GM12878 (cell line): Measurements from ENCODE around the gene SPCS1. TPM values are rescaled to one million over a fixed set of nuclear protein-coding genes. Genes with fewer than 3 reads are reported as not detected.

ENCODE experiments used
- ATAC-seq: fragments of 200-7000 bp; cut with Tn5 transposase; 3 replicates; pipeline ENCODE4 v1.9.1; 2020; ENCODE audit warnings: mild to moderate bottlenecking, moderate library complexity
- BruUV-seq: library from RNA; stranded (reverse); fragments of 400-500 nt; replicated peaks from 2 replicates; lab custom pipeline; 2021; lab: Mats Ljungman, UMichigan
- CTCF ChIA-PET: fragments of 300-600 bp; sonication (Branson Sonifier 250); formaldehyde crosslinking; extraction: SDS; loops from one replicate; lab custom pipeline; 2021; ENCODE audit warnings: inconsistent platforms; lab: Yijun Ruan, JAX
- POLR2A ChIA-PET: fragments of 350-600 bp; formaldehyde crosslinking; extraction: SDS; loops from one replicate; lab custom pipeline; 2021; ENCODE audit warnings: inconsistent platforms; lab: Charles Lee
- RAD21 ChIA-PET: fragments of 300-600 bp; sonication (Branson Sonifier 250); formaldehyde crosslinking; loops from one replicate; lab custom pipeline; 2023; ENCODE audit warnings: antibody characterized with exemption; ENCODE audit not compliant: unreplicated experiment; lab: Charles Lee
- SMC1A ChIA-PET: fragments of 300-600 bp; sonication (Branson Sonifier 250); formaldehyde crosslinking; loops from one replicate; lab custom pipeline; 2023; ENCODE audit not compliant: unreplicated experiment, uncharacterized antibody; lab: Charles Lee
- DNase-seq: peaks from one replicate; pipeline ENCODE4 v3.0.0-alpha.2; 2011; ENCODE audit warnings: low read depth, low spot score
- FAIRE-seq: peaks from 3 replicates; lab custom pipeline; 2011; peaks lifted over from hg19 to GRCh38; lab: Jason Lieb, UNC
- H2AFZ ChIP-seq: 2 replicates; pipeline ENCODE4 v1.6.0; 2011; ENCODE audit warnings: low read depth, low read length, control low read depth; ENCODE audit not compliant: control insufficient read depth
- H3K27ac ChIP-seq: 2 replicates; pipeline ENCODE4 v1.5.1; 2011; ENCODE audit warnings: control low read depth; ENCODE audit not compliant: control insufficient read depth, insufficient read depth
- H3K27me3 ChIP-seq, 2 experiments: replicated peaks in 1 of 2; 2 replicates each; pipeline versions ENCODE4 v1.6.0 to v1.6.1; 2011; ENCODE audit warnings: low read length in 1 of 2; ENCODE audit not compliant: control insufficient read depth in 2 of 2, insufficient read depth in 2 of 2
- H3K36me3 ChIP-seq, 2 experiments: 2 replicates each; pipeline ENCODE4 v1.5.1; 2011; ENCODE audit warnings: low read length in 1 of 2; ENCODE audit not compliant: control insufficient read depth in 2 of 2, insufficient read depth in 2 of 2
- H3K4me1 ChIP-seq: 2 replicates; pipeline ENCODE4 v1.6.1; 2011; ENCODE audit warnings: mild to moderate bottlenecking, low read length, moderate library complexity, mixed read lengths; ENCODE audit not compliant: control insufficient read depth, insufficient read depth
- H3K4me2 ChIP-seq: 2 replicates; pipeline ENCODE4 v1.6.0; 2011; ENCODE audit warnings: control low read depth; ENCODE audit not compliant: control insufficient read depth, insufficient read depth
- H3K4me3 ChIP-seq: fragments of 200-600 bp; sonication (generic); 2 replicates; pipeline ENCODE4 v1.5.1; 2016
- H3K79me2 ChIP-seq: 2 replicates; pipeline ENCODE4 v1.6.0; 2011; ENCODE audit warnings: low read length; ENCODE audit not compliant: control insufficient read depth, insufficient read depth
- H3K9ac ChIP-seq: 2 replicates; pipeline ENCODE4 v1.8.0; 2011; ENCODE audit warnings: low read length, control low read depth, mixed read lengths; ENCODE audit not compliant: control insufficient read depth, insufficient read depth
- H3K9me3 ChIP-seq: replicated peaks from 3 replicates; pipeline ENCODE4 v1.5.1; 2011; ENCODE audit warnings: mild to moderate bottlenecking, low read length; ENCODE audit not compliant: control insufficient read depth, insufficient read depth
- H4K20me1 ChIP-seq: 2 replicates; pipeline ENCODE4 v1.6.0; 2011; ENCODE audit not compliant: control insufficient read depth, insufficient read depth
- FOXM1 ChIP-seq: IDR thresholded peaks from 2 replicates; pipeline ENCODE4 v1.6.1; 2012; ENCODE audit warnings: low read depth, mild to moderate bottlenecking, inconsistent platforms, low read length, moderate library complexity
- NFXL1 ChIP-seq: fragments of 450-650 bp; IDR thresholded peaks from 2 replicates; pipeline ENCODE4 v1.6.1; 2017; ENCODE audit warnings: antibody characterized with exemption, mild to moderate bottlenecking, borderline replicate concordance
- WGBS: methylation state at CpG from one replicate; pipeline ENCODE4 v1.1.6; 2016; ENCODE audit warnings: low lambda C conversion rate; ENCODE audit not compliant: insufficient replicate concordance, insufficient coverage; ENCODE audit errors: missing lambda C conversion rate; 5-methylcytosine and 5-hydroxymethylcytosine counted together
- in situ Hi-C: fragments of 300-500 bp; cut with MboI; formaldehyde crosslinking; loops from 9 replicates; pipeline ENCODE4 v1.14.3; 2018; ENCODE audit warnings: mixed read lengths
- intact Hi-C: fragments of 100-400 bp; cut with micrococcal nuclease; formaldehyde crosslinking; loops from one replicate; pipeline ENCODE4 v1.14.2; 2022; ENCODE audit not compliant: unreplicated experiment
- polyA plus RNA-seq, 11 experiments: library from polyadenylated mRNA; depleted of rRNA in 4 of 11; unstranded in 6 of 11; stranded (reverse) in 5 of 11; fragments of >200 nt; fragmentation: Nextera tagmentation in 4 of 11; fragmentation: Illumina TruSeq in 1 of 11; extraction: Ambion mirVana in 4 of 11; extraction: Trizol in 1 of 11; gene quantifications; 1 replicate in 1 of 11; 2 replicates in 10 of 11; pipeline versions ENCODE4 v1.2.1 to v1.2.3, GENCODE V29; 2011 to 2016; ENCODE audit warnings: inconsistent platforms in 2 of 11, missing spikeins in 2 of 11, low read depth in 1 of 11
- total RNA-seq, 4 experiments: library from RNA; depleted of rRNA in 3 of 4; stranded (reverse); fragments of >200 nt in 3 of 4; fragmentation: Illumina TruSeq in 1 of 4; extraction: Trizol in 1 of 4; gene quantifications; 2 replicates each; pipeline versions ENCODE4 v1.2.1 to v1.2.3, GENCODE V29; 2013 to 2021
- TF ChIP-seq, protein P1 (sequence below): fragments of 450-650 bp; IDR thresholded peaks from 2 replicates; pipeline ENCODE4 v1.6.1; 2017; ENCODE audit warnings: antibody characterized with exemption, mild to moderate bottlenecking, moderate library complexity

SPCS1 gene
- total and polyA plus RNA-seq, 10 of the 15 experiments (the other 5 are each of a cell fraction or from before 2014, with no cell fraction given), result 107 to 994 (median 233) TPM

DNA sequence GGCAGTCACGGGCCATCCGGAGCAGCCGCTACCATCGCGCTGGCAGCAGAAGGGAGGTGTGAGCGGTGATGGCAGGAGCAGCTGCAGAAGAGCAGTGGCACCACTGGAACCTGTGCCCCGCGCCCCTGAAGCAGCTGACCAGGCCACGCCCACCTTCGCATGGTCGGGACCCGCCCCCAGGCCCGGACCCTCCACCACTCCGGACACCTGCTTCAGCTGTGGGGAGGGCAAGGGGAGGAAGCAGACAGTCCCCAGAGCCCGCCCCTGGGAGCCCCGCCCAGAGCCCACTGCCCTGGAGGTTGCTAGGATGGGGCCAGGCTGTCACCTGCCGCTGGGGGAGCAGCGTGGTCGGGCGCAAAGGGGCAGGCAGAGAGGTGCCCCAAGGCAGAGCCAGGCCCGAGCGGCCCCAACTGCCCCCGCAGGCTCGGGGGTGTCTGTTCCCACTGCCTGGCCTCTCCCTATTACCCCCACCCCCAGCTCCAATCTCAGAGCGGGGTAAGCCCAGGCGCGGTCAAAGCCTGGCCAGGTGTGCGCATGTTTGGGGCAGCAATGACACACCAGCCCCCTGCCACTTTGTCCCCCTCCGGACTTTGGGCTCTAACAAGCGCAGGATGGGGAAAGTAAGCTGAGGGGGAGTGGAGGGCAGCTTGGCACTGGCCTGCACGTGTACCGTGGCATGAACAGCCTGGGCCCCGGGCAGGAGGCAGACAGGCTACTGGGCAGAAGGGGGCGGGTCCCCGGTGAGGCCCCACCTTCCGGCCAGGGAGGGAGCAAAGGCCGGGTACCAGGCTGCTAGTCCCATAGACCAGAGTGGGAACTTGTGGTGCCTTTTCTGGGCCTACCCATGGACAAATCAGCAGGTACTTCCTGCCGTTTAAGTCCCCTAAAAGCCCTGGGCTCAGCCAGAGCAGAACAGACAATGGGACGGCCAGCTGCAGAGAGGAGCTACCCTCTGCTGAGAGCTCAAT is 8.7 kb downstream of the SPCS1 start:
- H3K36me3 ChIP-seq, result peaks cover 0 to 6% of the 10 kb centered on the region in 2 experiments; a peak in 2 of 4 replicates
- H3K9me3 ChIP-seq, result no peaks in the 10 kb centered on the region; the same call in 1 of the 3 replicates
- BruUV-seq, result no TSS peak
- no peaks in the 10 kb centered on the region for H3K27me3 ChIP-seq
- intact Hi-C loops (no loop called here), in situ Hi-C loops (no loop called here)
- no peak overlapping the region for H3K4me2 ChIP-seq
- FAIRE-seq, result no peak
- TF ChIP-seq, protein P1, sequence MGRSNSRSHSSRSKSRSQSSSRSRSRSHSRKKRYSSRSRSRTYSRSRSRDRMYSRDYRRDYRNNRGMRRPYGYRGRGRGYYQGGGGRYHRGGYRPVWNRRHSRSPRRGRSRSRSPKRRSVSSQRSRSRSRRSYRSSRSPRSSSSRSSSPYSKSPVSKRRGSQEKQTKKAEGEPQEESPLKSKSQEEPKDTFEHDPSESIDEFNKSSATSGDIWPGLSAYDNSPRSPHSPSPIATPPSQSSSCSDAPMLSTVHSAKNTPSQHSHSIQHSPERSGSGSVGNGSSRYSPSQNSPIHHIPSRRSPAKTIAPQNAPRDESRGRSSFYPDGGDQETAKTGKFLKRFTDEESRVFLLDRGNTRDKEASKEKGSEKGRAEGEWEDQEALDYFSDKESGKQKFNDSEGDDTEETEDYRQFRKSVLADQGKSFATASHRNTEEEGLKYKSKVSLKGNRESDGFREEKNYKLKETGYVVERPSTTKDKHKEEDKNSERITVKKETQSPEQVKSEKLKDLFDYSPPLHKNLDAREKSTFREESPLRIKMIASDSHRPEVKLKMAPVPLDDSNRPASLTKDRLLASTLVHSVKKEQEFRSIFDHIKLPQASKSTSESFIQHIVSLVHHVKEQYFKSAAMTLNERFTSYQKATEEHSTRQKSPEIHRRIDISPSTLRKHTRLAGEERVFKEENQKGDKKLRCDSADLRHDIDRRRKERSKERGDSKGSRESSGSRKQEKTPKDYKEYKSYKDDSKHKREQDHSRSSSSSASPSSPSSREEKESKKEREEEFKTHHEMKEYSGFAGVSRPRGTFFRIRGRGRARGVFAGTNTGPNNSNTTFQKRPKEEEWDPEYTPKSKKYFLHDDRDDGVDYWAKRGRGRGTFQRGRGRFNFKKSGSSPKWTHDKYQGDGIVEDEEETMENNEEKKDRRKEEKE, result no peak
- TF ChIP-seq NFXL1 (no peak), FOXM1 (no peak)
- WGBS, result 95% methylated on average over 33 of the region's 39 CpGs
- ChIA-PET POLR2A (interaction anchor here (0.7 to 1.4 kb wide), 2 partner anchors 9 to 343 kb away, joined by 3 read pairs; partner anchors contain the start of gene SPCS1), CTCF (interaction anchor here (0.6 kb wide), 1 partner anchor 44 kb away, joined by 4 read pairs; no protein-coding TSS in a partner anchor), RAD21 (no interaction called here), SMC1A (no interaction called here)
- H3K4me1 ChIP-seq, result peaks cover 9% of the 10 kb centered on the region
- H3K4me3 ChIP-seq, result no peak overlapping the region
- H3K9ac ChIP-seq, result no peak overlapping the region
- no peaks in the 10 kb centered on the region for H3K79me2 ChIP-seq
- no peak overlapping the region for H2AFZ ChIP-seq
- H4K20me1 ChIP-seq, result no peaks in the 10 kb centered on the region
- H3K27ac ChIP-seq, result no peak overlapping the region
- no peak for ATAC-seq
- DNase-seq, result no peak
